OCI-LY3 (cell line): ENCODE results near the gene LNX1.

ENCODE experiments used
- H2AFZ ChIP-seq: fragments of 200-600, 300-600 bp; shearing (Covaris generic); 2 replicates; pipeline ENCODE4 v1.6.0; 2014; ENCODE audit warnings: antibody characterized with exemption, low read depth, low read length
- H3K27ac ChIP-seq: fragments of 200-600, 300-600 bp; sonication (generic); 2 replicates; pipeline ENCODE4 v1.5.1; 2014; ENCODE audit warnings: mild to moderate bottlenecking, low read length, moderate library complexity, mixed read lengths
- H3K27me3 ChIP-seq: fragments of 200-600, 300-600 bp; sonication (generic); 2 replicates; pipeline ENCODE4 v1.6.1; 2014; ENCODE audit warnings: low read depth, low read length, mixed read lengths
- H3K36me3 ChIP-seq: fragments of 200-600, 300-600 bp; sonication (generic); replicated peaks from 2 replicates; pipeline ENCODE3; 2014; ENCODE audit warnings: low read depth, low read length, mixed read lengths
- H3K4me1 ChIP-seq: fragments of 300-600, 200-600 bp; sonication (generic); 2 replicates; pipeline ENCODE4 v1.6.1; 2014; ENCODE audit warnings: low read length, mixed read lengths
- H3K4me2 ChIP-seq: fragments of 200-600, 300-600 bp; sonication (generic); 2 replicates; pipeline ENCODE4 v1.6.1; 2014; ENCODE audit warnings: low read length, mixed read lengths
- H3K4me3 ChIP-seq: fragments of 300-600, 200-600 bp; sonication (generic); 2 replicates; pipeline ENCODE4 v1.5.1; 2014; ENCODE audit warnings: antibody characterized with exemption, mild to moderate bottlenecking, low read length, moderate library complexity
- H3K79me2 ChIP-seq: fragments of 300-600, 200-600 bp; shearing (Covaris generic); 2 replicates; pipeline ENCODE4 v1.6.1; 2014; ENCODE audit warnings: mild to moderate bottlenecking, low read length, mixed read lengths
- H3K9ac ChIP-seq: fragments of 300-600, 200-600 bp; shearing (Covaris generic); 2 replicates; pipeline ENCODE4 v1.6.0; 2014; ENCODE audit warnings: mild to moderate bottlenecking, low read length, moderate library complexity
- H3K9me3 ChIP-seq: fragments of 200-600, 300-600 bp; shearing (Covaris generic); 2 replicates; pipeline ENCODE4 v1.6.1; 2014; ENCODE audit warnings: low read length, mixed read lengths; ENCODE audit not compliant: insufficient read depth
- H4K20me1 ChIP-seq: fragments of 200-600, 300-600 bp; sonication (generic); 2 replicates; pipeline ENCODE4 v1.6.1; 2016; ENCODE audit warnings: low read length, mixed read lengths; ENCODE audit not compliant: insufficient read depth
- EZH2phosphoT487 ChIP-seq: fragments of 200-600 bp; shearing (Covaris generic); IDR thresholded peaks from 2 replicates; pipeline ENCODE4 v1.6.1; 2018; ENCODE audit warnings: antibody characterized with exemption, mixed run types, low read depth
- TF ChIP-seq, protein P1 (sequence below): fragments of 200-600, 300-600 bp; sonication (generic); IDR thresholded peaks from 2 replicates; pipeline ENCODE4 v1.5.1; 2014; ENCODE audit warnings: antibody characterized with exemption, low read length, low read depth

Gene LNX1

DNA sequence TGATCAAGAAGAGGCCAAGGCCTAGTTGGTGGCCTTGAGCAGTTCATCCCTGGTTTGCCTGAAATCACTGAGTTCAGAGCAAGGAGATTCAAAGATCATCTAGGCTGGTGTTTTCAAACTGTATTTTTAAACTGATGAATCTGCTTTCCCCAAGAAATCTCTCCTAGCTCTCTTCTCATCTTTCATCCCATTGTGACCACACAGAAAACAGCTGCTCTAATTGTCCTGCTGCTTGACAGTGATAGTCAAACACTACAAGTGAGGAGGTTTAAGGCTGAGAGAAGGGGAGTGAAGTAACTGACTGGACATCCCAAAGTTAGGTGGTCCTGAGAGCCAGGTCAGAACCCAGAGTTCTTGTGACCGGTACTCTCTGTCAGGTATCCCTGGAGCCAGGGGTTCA, 91.5 kb downstream of the LNX1 start:
- Histone ChIP-seq H3K4me1 (no peaks in the 10 kb centered on the region), H3K27me3 (no peaks in the 10 kb centered on the region), H2AFZ (no peak overlapping the region), H3K4me2 (no peak overlapping the region), H3K36me3 (no peaks in the 10 kb centered on the region), H3K9me3 (no peaks in the 10 kb centered on the region), H4K20me1 (no peaks in the 10 kb centered on the region), H3K9ac (no peak overlapping the region), H3K27ac (no peak overlapping the region), H3K4me3 (no peak overlapping the region), H3K79me2 (no peaks in the 10 kb centered on the region)
- TF ChIP-seq, protein P1, sequence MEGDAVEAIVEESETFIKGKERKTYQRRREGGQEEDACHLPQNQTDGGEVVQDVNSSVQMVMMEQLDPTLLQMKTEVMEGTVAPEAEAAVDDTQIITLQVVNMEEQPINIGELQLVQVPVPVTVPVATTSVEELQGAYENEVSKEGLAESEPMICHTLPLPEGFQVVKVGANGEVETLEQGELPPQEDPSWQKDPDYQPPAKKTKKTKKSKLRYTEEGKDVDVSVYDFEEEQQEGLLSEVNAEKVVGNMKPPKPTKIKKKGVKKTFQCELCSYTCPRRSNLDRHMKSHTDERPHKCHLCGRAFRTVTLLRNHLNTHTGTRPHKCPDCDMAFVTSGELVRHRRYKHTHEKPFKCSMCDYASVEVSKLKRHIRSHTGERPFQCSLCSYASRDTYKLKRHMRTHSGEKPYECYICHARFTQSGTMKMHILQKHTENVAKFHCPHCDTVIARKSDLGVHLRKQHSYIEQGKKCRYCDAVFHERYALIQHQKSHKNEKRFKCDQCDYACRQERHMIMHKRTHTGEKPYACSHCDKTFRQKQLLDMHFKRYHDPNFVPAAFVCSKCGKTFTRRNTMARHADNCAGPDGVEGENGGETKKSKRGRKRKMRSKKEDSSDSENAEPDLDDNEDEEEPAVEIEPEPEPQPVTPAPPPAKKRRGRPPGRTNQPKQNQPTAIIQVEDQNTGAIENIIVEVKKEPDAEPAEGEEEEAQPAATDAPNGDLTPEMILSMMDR, result no peak
- TF ChIP-seq EZH2phosphoT487, result no peak

DNA sequence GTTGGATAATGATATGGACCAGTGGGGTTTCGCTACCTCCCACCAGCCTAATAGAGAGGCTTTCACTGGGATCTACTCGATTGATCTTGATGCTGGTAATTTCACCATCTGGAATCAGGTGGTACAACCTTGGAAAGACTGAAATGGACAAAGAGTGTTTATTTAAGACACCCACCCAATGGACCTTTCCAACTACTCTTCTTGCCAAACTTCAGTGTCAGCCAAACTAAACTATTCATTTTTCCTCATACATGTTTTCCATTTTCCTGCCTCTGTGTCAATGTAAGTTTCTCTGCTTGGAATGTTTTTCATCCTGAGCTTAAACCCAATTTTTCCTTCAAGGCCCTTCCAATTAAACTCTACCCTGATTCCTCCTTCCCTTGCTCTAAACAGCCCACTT, 92.6 kb downstream of the LNX1 start:
- Histone ChIP-seq H3K9ac (no peak overlapping the region), H3K79me2 (no peaks in the 10 kb centered on the region), H3K4me1 (no peaks in the 10 kb centered on the region), H4K20me1 (no peaks in the 10 kb centered on the region), H2AFZ (no peak overlapping the region), H3K4me2 (no peak overlapping the region), H3K4me3 (no peak overlapping the region), H3K27ac (no peak overlapping the region), H3K36me3 (no peaks in the 10 kb centered on the region), H3K27me3 (no peaks in the 10 kb centered on the region), H3K9me3 (no peaks in the 10 kb centered on the region)
- TF ChIP-seq, protein P1, result no peak
- TF ChIP-seq EZH2phosphoT487, result no peak

DNA sequence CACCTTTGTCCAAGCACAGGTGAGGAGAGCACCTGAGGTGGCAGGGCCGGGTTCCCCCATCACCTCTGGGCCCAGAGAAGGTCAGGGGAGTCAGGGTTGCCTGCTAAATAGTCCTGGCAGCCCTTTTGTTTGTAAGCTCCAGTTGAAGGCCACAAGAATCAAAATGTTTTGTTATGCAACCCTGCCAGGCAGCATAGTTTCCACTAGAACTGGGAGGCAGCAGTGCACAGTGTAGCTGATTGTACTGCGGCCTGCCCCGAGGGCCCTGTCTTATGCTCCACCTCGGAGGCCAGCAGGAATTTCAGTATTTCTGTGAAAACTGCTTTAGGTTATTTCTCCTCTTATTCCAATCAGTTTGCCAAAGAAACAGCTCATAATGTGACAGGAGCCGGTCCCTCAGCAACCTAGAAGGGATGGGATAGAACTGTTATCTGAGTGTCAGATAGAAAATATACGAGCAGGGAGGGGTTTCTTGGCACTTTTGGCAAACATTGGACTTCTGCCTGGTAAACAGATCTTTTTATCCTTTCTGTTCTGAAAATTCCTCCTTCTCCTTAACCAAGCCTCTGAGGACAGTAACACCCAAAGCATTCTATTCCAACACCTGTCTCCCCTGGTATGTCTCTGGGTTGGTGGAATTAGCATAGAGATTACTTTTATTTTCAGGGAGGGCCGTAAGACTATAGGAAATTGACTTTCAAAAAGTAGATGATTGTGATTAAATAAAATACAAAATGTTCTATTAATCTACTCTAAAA, 93.6 kb downstream of the LNX1 start:
- Histone ChIP-seq H3K9ac (no peak overlapping the region), H3K4me2 (no peak overlapping the region), H2AFZ (no peak overlapping the region), H4K20me1 (no peaks in the 10 kb centered on the region), H3K4me1 (no peaks in the 10 kb centered on the region), H3K9me3 (no peaks in the 10 kb centered on the region), H3K4me3 (no peak overlapping the region), H3K27me3 (no peaks in the 10 kb centered on the region), H3K27ac (no peak overlapping the region), H3K36me3 (no peaks in the 10 kb centered on the region), H3K79me2 (no peaks in the 10 kb centered on the region)
- TF ChIP-seq, protein P1, result no peak
- no peak for TF ChIP-seq EZH2phosphoT487

DNA sequence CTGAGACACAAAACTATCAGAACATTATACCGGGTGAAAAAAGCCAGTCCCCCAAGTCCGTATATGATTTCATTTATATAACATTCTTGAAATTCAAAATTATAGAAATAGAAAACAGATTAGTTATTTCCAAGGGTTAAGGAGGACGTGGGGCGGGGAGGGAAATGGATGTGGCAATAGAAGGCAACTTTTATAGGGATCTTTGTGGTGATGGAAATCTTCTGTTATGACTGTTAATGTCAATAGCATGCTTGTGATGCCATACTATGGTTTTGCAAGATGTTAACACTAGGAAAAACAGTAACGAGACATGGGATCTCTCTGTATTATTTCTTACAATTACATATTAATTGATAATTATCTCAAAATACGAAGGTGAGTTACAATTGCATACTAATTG, 96.4 kb downstream of the LNX1 start:
- H3K4me3 ChIP-seq, result no peak overlapping the region
- no peak overlapping the region for H2AFZ ChIP-seq
- no peaks in the 10 kb centered on the region for H3K36me3 ChIP-seq
- peaks cover 6% of the 10 kb centered on the region; the same call in 1 of the 2 replicates for H3K27me3 ChIP-seq
- H3K4me2 ChIP-seq, result no peak overlapping the region
- no peaks in the 10 kb centered on the region for H3K9me3 ChIP-seq
- TF ChIP-seq, protein P1, result no peak
- TF ChIP-seq EZH2phosphoT487, result no peak
- no peaks in the 10 kb centered on the region for H3K79me2 ChIP-seq
- no peak overlapping the region for H3K9ac ChIP-seq
- no peaks in the 10 kb centered on the region for H3K4me1 ChIP-seq
- no peak overlapping the region for H3K27ac ChIP-seq
- H4K20me1 ChIP-seq, result no peaks in the 10 kb centered on the region
